Activated CD8-positive, alpha-beta memory T cell treated with anti-CD3 and anti-CD28 coated beads, Interleukin-2, amount 50 U/mL, for 24 hours (primary cell): ENCODE data around the gene TMEM132C.

Experiments
- DNase-seq: peaks from one replicate; pipeline ENCODE4 v3.0.0-alpha.2; 2020; ENCODE audit errors: extremely low read depth

TMEM132C gene

GRCh38 chr12:128707488-128707887 is 440.5 kb downstream of the TMEM132C start:
- no peak for DNase-seq

GRCh38 chr12:128708789-128709188 is 441.8 kb downstream of the TMEM132C start:
- DNase-seq: no peak

GRCh38 chr12:128709660-128710059 is 442.7 kb downstream of the TMEM132C start:
- no peak for DNase-seq

- no peak for DNase-seq
These were observed 444.5 kb downstream of the TMEM132C start for GRCh38 chr12:128711486-128711885.

GRCh38 chr12:128712622-128713021 is 445.7 kb downstream of the TMEM132C start:
- no peak for DNase-seq

GRCh38 chr12:128715485-128715884 is 448.5 kb downstream of the TMEM132C start:
- DNase-seq: no peak

GRCh38 chr12:128724468-128725046 is 457.6 kb downstream of the TMEM132C start:
- DNase-seq: no peak

- DNase-seq: no peak
These were observed 459.9 kb downstream of the TMEM132C start for GRCh38 chr12:128726886-128727285.

GRCh38 chr12:128727461-128727860 is 460.5 kb downstream of the TMEM132C start:
- no peak for DNase-seq

GRCh38 chr12:128727999-128728398 is 461.0 kb downstream of the TMEM132C start:
- DNase-seq: no peak

- DNase-seq: no peak
These were observed 462.7 kb downstream of the TMEM132C start for GRCh38 chr12:128729628-128730121.

- DNase-seq: no peak
These were observed 467.4 kb downstream of the TMEM132C start for GRCh38 chr12:128734371-128734770.

GRCh38 chr12:128737292-128737966 is 470.5 kb downstream of the TMEM132C start:
- no peak for DNase-seq

- DNase-seq: no peak
These were observed 476.9 kb downstream of the TMEM132C start for GRCh38 chr12:128743916-128744315.

GRCh38 chr12:128745772-128746689 is 479.1 kb downstream of the TMEM132C start:
- no peak for DNase-seq

GRCh38 chr12:128747441-128747840 is 480.5 kb downstream of the TMEM132C start:
- no peak for DNase-seq

GRCh38 chr12:128752386-128752785 is 485.4 kb downstream of the TMEM132C start:
- DNase-seq: no peak

GRCh38 chr12:128753438-128753837 is 486.5 kb downstream of the TMEM132C start:
- DNase-seq: no peak

- no peak for DNase-seq
These were observed 487.3 kb downstream of the TMEM132C start for GRCh38 chr12:128754275-128754674.

- DNase-seq: no peak
These were observed 488.6 kb downstream of the TMEM132C start for GRCh38 chr12:128755566-128755965.
